ENCODE results near the gene VSTM4. TPM values are rescaled to one million over a fixed set of nuclear protein-coding genes. Genes with fewer than 3 reads are reported as not detected.

Gene VSTM4
- total RNA-seq, 1 donor from 2014 or later, result 56.1 TPM

Small RNAs within 50 kb of the gene (small RNA-seq; reads per million reads assigned to genes)
- not detected for gene MIR4294 (ENCODE audit: low replicate concordance)

Other genes starting within 250 kb of the VSTM4 start
- gene LRRC18, start 175.7 kb downstream of the VSTM4 start, total RNA-seq, result not detected
- not detected for gene FAM170B, start 18.5 kb upstream of the VSTM4 start, total RNA-seq
- 8.7 TPM for gene TMEM273, start 72.9 kb upstream of the VSTM4 start, total RNA-seq
- 23.3 TPM for gene C10orf71, start 183.6 kb upstream of the VSTM4 start, total RNA-seq